NT2/D1 (cell line): Measurements from ENCODE around the gene ZDHHC1.

Experiments used
- YY1 ChIP-seq: IDR thresholded peaks from 2 replicates; pipeline ENCODE4 v1.6.1; 2011; ENCODE audit not compliant: insufficient read length, insufficient read depth
- ZNF274 ChIP-seq: IDR thresholded peaks from 2 replicates; pipeline ENCODE4 v1.6.1; 2011; ENCODE audit warnings: mild to moderate bottlenecking, low read depth, low read length

GRCh38 chr16:67393788-67394154, 22.5 kb downstream of the ZDHHC1 start:
- no peak for TF ChIP-seq ZNF274
- TF ChIP-seq YY1, result no peak
